PC-3 (cell line): ENCODE data around the gene TTBK2.

Experiments
- CTCF ChIP-seq: fragments of 300-600 bp; sonication (generic); conservative IDR thresholded peaks from 2 replicates; pipeline ENCODE4 v1.5.1; 2017; ENCODE audit warnings: antibody characterized with exemption, low read depth, mild to moderate bottlenecking, low read length
- EZH2 ChIP-seq: fragments of 300-600 bp; sonication (generic); IDR thresholded peaks from one replicate; pipeline ENCODE4 v1.6.1; 2017; ENCODE audit warnings: antibody characterized with exemption, mild to moderate bottlenecking, low read length; ENCODE audit not compliant: unreplicated experiment
- EZH2phosphoT487 ChIP-seq: fragments of 300-600 bp; sonication (generic); IDR thresholded peaks from 2 replicates; pipeline ENCODE4 v1.6.1; 2018; ENCODE audit warnings: mild to moderate bottlenecking, antibody characterized with exemption, low read length, borderline replicate concordance

- TF ChIP-seq CTCF (no peak), EZH2 (no peak), EZH2phosphoT487 (no peak)
These were observed 198.7 kb downstream of the TTBK2 start for GRCh38 chr15:42721916-42722315.
